AG04450 (cell line): ENCODE results near the gene GCN1. TPM values are rescaled to one million over a fixed set of nuclear protein-coding genes. Genes with fewer than 3 reads are reported as not detected.

ENCODE experiments used
- CTCF ChIA-PET: fragments of 300-600, 350-600 bp; formaldehyde crosslinking; extraction: SDS; loops from one replicate; lab custom pipeline; 2022; ENCODE audit warnings: antibody characterized with exemption, inconsistent platforms; lab: Charles Lee
- POLR2A ChIA-PET: fragments of 350-600 bp; formaldehyde crosslinking; extraction: SDS; loops from one replicate; lab custom pipeline; 2021; ENCODE audit warnings: antibody characterized with exemption, inconsistent platforms; lab: Yijun Ruan, JAX
- DNase-seq: peaks from one replicate; pipeline ENCODE4 v3.0.0-alpha.2; 2011; ENCODE audit warnings: low read depth, low spot score
- H3K27ac ChIP-seq: one replicate; pipeline ENCODE4 v1.5.1; 2012; ENCODE audit warnings: low read depth, low read length, control low read depth
- H3K27me3 ChIP-seq: one replicate; pipeline ENCODE4 v1.6.0; 2012; ENCODE audit warnings: low read length; ENCODE audit not compliant: control insufficient read depth, insufficient read depth
- H3K4me3 ChIP-seq: 2 replicates; pipeline ENCODE4 v1.5.1; 2011; ENCODE audit warnings: mild to moderate bottlenecking, low read depth, low read length, control low read depth
- H3K9me3 ChIP-seq: 2 replicates; pipeline ENCODE4 v1.5.1; 2012; ENCODE audit warnings: low read length; ENCODE audit not compliant: control insufficient read depth, insufficient read depth
- polyA plus RNA-seq: library from polyadenylated mRNA; depleted of rRNA; stranded (reverse); fragments of >200 nt; gene quantifications from 2 replicates; pipeline ENCODE4 v1.2.3, GENCODE V29; 2011
- TF ChIP-seq, protein P1 (sequence below): IDR thresholded peaks from 2 replicates; pipeline ENCODE4 v1.5.1; 2011; ENCODE audit warnings: low read depth, low read length, control low read depth, inconsistent platforms

Gene GCN1
- polyA plus RNA-seq, 1 experiment = 44.5 TPM

DNA sequence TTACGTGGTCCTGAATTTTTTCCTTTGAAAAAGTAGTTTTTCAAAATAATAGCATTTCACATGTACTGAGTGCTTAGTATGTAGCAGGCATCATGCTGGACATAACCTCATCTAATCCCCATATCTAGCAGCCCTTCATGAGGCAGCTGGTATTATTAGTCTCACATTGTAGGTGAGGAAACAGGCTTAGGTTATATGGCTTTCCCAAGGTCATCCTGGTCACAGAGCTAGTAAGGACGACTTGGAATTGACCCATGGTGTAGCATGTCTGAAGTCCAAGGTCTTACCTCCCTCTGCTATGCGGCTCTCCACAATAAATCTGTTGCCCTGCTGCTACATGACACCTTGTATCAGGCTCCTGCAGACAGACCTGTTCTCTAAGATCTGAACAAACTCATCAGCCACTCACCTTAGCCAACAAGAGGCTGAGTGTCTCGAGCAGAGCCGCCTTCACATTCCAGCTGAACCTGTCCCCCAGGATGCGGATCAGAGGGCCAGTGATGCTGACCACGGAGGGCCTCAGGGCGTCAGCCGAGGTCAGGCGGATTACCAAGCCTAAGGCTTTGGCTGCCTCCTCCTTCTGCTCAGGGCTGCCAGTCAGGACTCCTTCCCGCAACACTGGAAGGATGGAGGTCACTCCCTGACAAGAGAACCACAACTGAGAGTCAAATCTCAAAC lies 58.3 kb downstream of the GCN1 start:
- ChIA-PET POLR2A (no interaction called here), CTCF (interaction anchor here (0.5 kb wide), 1 partner anchor 19 kb away, joined by 3 read pairs; the partner anchor contains the start of gene RAB35)
- TF ChIP-seq, protein P1, sequence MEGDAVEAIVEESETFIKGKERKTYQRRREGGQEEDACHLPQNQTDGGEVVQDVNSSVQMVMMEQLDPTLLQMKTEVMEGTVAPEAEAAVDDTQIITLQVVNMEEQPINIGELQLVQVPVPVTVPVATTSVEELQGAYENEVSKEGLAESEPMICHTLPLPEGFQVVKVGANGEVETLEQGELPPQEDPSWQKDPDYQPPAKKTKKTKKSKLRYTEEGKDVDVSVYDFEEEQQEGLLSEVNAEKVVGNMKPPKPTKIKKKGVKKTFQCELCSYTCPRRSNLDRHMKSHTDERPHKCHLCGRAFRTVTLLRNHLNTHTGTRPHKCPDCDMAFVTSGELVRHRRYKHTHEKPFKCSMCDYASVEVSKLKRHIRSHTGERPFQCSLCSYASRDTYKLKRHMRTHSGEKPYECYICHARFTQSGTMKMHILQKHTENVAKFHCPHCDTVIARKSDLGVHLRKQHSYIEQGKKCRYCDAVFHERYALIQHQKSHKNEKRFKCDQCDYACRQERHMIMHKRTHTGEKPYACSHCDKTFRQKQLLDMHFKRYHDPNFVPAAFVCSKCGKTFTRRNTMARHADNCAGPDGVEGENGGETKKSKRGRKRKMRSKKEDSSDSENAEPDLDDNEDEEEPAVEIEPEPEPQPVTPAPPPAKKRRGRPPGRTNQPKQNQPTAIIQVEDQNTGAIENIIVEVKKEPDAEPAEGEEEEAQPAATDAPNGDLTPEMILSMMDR = no peak
- Histone ChIP-seq H3K27ac (no peak overlapping the region), H3K9me3 (0 out of 2 replicates have a peak, but pooled peaks cover under 1% of the 10 kb centered on the region), H3K4me3 (no peak overlapping the region), H3K27me3 (no peaks in the 10 kb centered on the region)
- no peak for DNase-seq

DNA sequence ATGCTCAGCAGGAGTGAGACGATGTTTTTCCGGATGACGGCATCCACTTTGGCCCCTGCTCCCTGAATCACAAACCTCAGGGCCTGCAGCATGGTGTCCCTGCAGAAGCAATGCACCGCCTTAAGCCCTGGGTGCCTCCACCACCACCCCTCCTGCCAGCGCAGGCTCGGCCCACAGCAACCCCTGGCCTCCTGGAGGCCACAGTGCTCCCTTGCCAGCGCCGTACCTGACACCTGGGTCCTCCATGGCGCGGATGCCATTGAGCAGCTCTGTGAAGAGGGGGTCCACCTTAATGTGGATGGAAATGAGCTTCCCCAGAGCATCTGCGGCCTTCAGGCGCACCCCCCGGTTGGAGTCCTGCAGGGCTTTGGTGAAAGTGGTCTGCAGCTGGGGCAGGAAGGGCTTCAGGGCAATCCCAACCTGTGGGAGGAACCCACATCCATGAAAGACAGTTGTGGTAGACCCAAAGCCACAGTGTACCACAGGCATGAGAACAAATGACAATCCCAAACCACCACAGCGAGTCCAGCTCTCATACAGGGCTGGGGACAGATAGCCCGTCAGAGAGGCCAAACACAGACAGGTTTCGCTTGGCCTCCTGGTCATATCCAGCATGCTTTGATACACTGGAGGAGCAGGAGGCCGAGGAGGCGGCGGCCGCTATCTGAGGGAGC lies 60.1 kb downstream of the GCN1 start:
- POLR2A ChIA-PET = interaction anchor here (0.5 to 0.6 kb wide), 2 partner anchors 33 to 41 kb away, joined by 6 to 8 read pairs; no protein-coding TSS in a partner anchor
- TF ChIP-seq, protein P1 = no peak
- Histone ChIP-seq H3K9me3 (no peaks in the 10 kb centered on the region), H3K27me3 (no peaks in the 10 kb centered on the region), H3K4me3 (no peak overlapping the region), H3K27ac (no peak overlapping the region)
- DNase-seq = no peak
- CTCF ChIA-PET = no interaction called here

DNA sequence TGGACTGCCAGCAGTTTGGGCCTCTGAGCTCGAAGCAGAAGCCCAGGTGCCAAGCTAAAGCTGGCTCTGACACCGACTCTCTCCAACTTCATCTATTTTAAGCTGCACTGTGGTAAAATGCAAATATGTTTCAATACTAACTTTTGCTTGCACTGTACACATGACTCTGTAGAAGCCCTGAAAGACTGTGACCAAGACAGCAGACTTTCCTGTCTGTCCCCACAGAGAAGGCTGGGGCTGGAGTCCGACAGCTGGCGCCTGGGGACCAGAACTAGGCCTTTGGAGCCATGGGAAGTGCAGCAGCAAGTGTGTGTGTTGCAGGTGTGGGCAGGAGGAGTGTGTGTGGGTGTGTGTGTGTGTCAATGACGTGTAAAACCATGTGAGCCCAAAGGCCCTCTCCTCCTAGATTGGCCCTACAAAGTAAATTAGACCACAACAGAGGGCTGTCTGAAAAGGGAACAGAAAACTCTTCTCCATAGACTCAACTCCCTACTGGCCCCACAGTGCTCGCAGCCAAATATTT lies 61.6 kb downstream of the GCN1 start:
- Histone ChIP-seq H3K4me3 (no peak overlapping the region), H3K27me3 (no peaks in the 10 kb centered on the region), H3K9me3 (no peaks in the 10 kb centered on the region), H3K27ac (no peak overlapping the region)
- ChIA-PET POLR2A (no interaction called here), CTCF (no interaction called here)
- DNase-seq = no peak
- TF ChIP-seq, protein P1 = no peak

DNA sequence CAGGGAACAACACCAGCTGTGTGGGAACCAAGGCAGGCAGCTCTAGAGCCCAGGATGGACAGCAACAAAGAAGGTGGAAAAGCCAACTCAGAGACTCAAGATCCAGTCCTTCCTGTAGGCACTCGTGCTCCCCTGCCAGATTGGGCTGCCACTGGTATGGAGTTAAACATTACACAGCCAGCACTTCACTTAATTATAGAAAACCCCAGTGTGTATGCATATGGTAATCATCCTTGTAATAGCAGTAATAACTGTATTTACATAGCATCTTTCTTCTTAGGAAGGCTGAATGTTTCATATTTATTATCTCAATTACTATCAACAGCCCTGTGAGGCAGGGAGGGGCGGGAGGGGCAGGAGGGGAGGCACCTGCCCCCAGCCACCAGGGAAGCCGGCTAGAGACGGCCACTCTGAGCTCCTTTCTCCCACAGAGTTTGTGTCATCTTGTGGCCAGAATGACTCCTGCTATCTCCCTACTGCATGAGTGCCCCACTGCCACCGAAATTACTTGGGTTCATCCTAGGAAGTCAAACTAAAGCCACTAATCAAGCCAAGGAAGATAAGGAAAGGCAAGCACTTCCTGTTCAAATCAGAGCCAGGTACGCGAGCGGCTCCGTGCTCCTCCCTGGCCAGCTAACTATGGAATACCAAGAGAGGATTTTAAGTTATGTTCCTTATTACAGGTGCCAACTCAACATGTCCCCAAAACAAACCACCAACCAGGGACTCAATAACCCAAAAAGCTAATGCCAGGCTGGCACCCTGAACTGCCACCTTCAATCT lies 62.3 kb downstream of the GCN1 start:
- Histone ChIP-seq H3K9me3 (no peaks in the 10 kb centered on the region), H3K27me3 (no peaks in the 10 kb centered on the region), H3K27ac (no peak overlapping the region), H3K4me3 (no peak overlapping the region)
- POLR2A ChIA-PET = no interaction called here
- CTCF ChIA-PET = no interaction called here
- TF ChIP-seq, protein P1 = no peak
- no peak for DNase-seq
